GM21526 (cell line): Measurements from ENCODE around the gene SYTL1.

Source experiments
- ATAC-seq: cut with Tn5 transposase; IDR thresholded peaks from one replicate; pipeline ENCODE4 v1.9.1; 2021; ENCODE audit warnings: moderate library complexity; ENCODE audit not compliant: unreplicated experiment, low FRiP score

SYTL1 gene

DNA sequence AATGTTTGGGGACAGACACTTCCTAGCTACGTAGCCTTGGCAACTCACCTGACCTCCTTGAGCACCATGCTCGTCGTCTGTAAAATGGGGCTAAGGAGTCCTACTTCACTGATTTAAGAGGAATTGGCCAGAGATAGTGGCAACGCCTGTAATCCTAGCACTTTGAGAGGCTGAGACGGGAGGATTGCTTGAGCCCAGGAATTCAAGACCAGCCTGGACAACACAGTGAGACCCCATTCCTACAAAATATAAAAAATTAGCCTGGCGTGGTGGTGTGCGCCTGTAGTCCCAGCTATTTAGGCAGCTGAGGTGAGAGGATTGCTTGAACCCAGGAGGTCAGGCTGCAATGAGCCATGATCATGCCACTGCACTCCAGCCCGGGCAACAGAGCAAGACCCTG, 4.5 kb downstream of the SYTL1 start:
- no peak for ATAC-seq

- no peak for ATAC-seq
These were observed 5.3 kb downstream of the SYTL1 start for GRCh38 chr1:27346991-27347624.

DNA sequence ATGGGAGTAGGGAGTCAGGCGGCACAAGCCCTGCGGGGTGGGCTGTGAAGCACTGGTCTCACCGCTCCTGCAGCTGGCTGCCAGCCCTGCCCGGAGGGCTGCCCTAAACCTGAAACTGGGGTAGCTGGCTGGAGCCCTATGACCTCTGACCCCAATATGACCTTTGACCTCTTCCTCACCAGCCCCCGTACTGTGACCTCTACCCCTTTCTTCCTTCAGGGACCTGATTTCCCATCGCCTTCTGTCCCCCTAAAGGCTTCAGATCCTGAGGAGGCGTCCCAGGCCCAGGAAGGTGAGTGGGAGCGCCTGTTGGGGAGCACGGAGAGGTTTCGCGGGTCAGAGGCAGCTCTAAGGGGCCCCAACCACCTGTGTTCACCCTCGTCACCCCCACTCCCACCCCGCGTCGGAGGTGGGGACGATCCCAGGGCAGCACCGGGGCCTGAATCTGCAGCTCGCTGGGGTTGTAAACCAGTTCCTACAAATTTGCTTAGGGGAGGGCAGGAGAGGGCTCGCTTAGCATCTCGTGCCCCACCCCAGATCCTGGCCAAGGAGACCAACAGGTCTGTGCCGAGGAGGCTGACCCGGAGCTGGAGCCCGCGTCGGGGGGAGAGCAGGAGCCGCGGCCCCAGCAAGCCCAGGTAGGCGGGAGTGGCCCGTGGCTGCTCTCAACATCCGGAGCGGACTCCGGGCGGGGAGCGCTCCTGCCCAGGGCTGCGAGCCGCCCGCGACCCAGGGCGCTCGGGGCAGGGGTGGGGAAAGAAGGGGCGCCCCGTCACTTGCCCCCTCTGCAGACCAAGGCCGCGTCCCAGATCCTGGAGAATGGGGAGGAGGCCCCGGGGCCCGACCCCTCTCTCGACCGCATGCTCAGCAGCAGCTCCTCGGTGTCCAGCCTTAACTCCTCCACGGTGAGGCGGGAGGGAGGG, 7.3 kb downstream of the SYTL1 start:
- no peak for ATAC-seq

DNA sequence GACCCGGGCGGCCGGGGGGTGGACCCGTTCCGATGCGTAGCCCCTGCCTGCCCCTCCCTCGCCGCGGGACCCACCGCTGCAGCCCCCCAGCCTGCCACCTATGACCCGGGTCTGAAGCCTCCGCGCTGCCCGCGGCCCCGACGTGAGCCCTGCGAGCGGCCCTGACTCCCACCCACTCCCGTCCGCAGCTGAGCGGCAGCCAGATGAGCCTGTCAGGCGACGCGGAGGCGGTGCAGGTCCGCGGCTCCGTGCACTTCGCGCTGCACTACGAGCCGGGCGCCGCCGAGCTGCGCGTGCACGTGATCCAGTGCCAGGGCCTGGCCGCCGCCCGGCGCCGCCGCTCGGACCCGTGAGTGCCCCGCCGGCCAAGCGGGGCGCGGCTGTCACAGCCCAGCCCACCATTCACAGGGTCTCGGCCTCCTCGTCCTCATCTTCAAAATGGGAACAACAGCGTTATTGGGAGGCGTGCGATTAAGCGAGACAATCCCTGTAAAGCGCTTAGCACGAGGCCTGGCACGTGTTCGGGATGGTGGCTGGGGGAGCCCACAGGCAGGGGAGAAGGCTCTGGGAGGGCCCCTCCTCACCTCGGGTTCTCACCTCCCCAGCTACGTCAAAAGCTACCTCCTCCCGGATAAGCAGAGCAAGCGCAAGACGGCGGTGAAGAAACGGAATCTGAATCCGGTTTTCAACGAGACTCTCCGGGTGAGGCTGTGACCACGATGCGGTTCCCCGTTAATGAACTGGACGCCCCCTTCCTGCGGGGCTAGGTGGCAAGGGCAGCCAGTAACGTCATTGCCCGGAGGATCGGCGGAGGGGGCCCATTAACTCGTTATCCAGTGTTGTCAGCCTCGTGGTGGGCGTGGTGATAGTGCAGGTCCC, 8.2 kb downstream of the SYTL1 start:
- ATAC-seq, result no peak

DNA sequence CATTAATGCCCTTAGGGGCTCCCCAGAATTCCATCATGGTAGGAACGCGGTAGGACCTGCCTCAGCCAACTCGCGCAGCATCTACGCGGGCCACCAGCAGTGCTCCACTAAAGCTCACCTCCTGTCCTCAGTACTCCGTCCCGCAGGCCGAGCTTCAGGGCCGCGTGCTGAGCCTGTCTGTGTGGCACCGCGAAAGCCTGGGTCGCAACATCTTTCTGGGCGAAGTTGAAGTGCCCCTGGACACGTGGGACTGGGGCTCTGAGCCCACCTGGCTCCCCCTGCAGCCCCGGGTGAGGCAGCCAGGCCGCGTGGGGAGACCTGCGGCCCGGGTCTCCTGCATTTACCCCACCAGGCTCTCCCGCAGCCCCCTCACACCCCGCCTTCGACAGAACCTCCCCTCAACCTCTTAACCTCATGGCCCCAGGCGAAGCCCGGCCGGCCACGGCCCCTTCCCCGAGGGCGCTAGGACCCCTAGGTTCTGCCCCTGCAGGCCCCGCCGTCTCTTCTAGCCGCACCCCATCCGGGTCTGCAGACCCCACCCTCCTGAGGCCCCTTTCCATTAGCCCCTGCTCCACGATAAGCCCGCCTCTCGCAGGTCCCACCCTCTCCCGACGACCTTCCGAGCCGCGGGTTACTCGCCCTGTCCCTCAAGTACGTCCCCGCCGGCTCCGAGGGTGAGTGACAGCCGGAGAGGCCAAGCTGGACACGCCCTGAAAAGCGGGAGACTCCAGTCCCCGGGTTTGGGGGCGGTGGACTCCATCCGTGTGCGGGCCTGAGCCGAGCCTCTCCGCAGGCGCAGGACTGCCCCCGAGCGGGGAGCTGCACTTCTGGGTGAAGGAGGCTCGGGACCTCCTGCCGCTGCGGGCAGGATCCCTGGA, 9.1 kb downstream of the SYTL1 start:
- no peak for ATAC-seq

DNA sequence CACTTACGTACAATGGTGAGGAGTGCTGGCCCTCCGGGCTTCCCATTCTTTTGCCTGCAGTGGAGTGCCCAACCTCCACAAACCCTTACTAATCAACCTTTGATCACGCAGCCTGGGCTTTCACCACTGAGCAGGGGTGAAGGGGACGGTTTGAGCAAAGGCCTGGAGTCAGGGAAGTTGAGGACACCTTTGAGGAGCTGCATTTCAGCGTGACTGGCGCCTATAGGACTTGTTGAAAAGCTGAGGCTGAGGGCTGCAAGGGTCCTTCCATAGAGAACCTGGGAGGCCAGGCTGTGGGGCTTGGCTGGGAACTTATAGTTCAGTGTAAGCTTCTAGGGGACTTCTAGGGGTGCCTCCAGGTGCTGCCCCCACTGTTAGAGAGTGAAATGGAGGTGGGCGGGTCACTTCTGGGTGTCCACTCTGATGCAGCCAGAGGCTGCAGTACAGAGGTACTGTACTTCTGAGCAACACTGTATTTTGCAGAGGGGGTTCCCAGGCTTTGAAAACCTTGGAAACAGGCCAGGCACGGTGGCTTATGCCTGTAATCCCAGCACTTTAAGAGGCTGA, 9.8 kb downstream of the SYTL1 start:
- ATAC-seq, result no peak

- ATAC-seq, result no peak
These were observed 11.3 kb downstream of the SYTL1 start for GRCh38 chr1:27353166-27353565.

DNA sequence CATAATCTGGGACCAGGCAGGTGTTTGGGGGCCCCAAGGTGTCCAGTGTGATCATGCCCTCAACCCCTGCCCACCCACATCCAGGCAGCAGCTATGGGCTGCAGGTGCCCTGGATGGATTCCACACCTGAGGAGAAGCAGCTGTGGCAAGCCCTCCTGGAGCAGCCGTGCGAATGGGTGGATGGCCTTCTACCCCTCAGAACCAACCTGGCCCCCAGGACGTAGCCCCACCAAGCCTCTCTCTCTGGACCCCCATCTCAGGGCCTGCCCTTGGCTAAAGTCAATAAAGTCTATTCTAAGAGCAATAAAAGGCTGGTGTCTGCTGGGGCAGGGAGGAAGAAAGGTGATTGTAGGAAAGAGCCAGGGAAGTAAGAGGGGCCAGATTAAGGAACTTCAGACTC, 11.8 kb downstream of the SYTL1 start:
- no peak for ATAC-seq

DNA sequence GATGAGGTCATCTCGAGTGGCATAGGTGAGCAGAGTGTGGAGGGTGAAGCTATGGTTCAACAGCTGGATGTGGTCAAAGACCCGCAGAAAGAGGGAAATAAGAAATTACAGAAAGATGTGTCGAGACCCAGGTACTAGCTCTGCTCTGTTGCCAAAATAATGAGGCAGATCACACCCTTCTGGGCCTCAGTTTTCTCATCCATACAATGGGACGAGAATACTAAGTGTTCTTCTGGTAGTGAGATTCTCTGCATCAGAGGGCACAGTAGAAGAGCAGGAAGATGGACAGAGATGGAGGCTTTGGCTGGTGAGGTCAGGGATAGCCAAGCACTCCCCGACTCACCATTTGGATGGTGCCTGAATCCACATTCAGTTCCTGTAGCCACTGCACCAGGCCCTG, 13.9 kb downstream of the SYTL1 start:
- no peak for ATAC-seq

GRCh38 chr1:27356277-27356618, 14.4 kb downstream of the SYTL1 start:
- no peak for ATAC-seq

DNA sequence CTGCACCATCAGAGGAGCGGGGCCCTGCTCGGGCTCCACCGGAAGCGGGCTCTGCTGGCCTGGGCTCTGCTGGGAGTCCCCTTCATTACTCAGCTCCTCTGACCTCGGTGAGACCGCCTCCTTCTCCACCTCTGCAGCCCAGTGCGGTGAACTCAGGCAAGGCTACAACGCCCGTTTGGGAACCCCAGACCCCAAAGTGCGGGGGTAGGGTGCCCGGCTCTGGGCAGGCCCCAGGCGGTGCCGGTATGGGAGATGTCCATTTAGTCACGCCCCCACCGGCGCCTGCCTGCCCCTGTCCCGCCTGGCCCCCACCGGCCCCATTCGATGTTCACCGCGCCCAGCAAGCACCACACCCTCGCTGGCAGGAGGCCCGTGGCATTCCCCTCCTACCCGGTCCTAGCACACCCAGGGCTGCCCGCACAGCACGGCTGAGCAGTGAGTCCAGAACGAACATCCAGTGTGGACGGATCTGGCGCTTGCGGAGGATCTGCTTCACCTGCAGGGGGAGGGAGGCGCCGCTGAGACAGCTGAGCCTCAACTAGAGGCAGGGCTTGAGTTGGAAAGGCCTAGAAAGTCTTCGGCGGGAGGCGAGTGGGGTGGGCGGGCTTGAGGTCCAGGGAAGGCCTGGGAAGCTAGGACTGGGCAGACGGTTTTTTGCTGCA, 14.9 kb downstream of the SYTL1 start:
- no peak for ATAC-seq

- ATAC-seq, result no peak
These were observed 15.6 kb downstream of the SYTL1 start for GRCh38 chr1:27357281-27358037.

DNA sequence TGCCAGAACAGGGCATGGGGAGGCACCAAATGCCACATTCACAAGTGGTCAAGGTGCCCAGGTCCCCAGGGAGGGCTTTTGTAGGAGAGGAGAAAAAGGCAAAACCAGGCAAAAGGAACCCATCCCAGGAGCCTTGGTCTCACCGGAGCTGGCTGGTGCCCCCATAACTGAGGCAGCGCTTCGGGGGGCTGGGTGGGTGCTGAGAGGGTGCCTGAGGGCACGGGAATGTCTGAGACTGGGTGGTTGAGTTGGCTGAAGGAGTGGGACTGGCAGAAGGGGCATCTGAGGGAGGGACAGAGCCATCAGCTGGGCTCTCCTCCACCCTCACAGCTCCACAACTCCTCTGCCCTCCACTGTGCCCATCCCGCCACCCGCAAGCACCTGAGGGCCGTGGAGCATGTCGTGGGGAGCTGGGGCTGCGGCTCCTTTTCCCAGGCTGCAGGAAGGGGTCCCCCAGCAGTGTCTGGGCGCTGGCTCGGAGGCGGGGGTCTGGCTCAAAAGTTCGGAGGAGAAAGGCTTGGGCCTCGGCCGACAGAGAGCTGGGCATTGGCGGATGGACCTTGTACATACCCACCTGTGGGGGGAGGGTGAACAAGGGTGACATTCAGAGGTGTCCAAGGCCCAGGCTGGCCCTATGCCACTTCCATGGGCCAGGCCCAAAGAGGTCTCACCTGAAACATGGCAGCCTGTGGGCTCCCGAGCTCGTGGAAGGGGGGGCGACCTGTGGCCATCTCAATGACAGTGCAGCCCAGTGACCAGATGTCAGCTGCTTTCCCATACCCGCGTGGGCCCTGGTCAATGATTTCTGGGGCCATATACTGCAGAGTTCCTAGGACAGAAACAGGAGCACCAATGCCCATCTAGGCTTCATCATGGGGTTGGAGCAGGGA, 16.5 kb downstream of the SYTL1 start:
- ATAC-seq, result no peak

DNA sequence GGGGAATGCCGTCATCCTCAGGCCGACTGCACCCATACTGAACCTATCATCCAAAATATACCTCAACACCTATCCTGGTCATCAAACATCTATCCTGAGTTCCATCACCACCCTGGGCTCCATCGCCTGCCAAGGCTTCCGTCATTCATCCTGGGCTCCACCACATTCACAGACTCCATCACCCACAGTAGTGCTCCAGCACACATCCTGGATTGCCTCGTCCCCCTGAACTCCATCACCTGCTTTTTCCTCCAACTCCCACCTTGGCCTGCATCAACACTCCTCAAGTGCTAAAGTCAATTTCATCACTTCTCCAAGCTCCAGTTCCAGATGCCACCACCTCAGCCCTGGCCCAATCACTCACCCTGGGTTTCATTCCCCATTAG, 17.1 kb downstream of the SYTL1 start:
- no peak for ATAC-seq

DNA sequence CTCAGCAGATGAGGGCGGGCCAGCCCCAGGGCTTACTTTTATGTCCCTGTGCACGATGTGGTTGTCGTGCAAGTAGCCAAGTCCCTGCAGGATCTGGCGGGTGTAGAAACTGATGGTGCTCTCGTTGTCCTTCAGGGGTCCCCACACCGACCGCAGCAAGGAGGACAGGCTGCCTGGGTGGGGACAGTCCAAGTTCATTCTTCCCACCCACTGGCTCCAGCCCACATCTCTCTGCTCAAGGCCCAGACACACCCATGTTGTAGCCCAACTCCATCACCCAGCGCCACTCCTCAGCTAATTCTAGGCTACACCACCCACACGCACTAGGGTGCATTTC, 18.0 kb downstream of the SYTL1 start:
- no peak for ATAC-seq

- ATAC-seq, result no peak
These were observed 18.6 kb downstream of the SYTL1 start for GRCh38 chr1:27360159-27361043.

DNA sequence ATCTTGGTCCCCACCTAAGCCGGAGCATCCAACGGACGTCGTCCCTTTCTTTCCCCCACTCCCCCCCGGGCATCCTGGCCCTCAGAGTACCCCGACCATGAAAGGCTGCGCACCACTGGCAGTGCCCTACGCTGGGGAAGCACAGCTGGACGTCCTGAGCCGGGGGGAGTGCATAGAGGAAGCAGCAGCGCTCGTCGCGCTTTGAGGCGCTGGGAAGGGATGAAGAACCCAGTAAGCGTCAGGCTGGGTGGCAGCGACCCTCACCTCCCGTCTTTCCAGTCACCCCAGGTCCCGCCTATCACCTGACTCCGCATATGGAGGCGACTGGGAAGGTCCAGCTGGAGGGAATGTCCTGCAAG, 19.2 kb downstream of the SYTL1 start:
- ATAC-seq, result no peak
